ENCODE measurements around the gene ESPL1. TPM values are rescaled to one million over a fixed set of nuclear protein-coding genes. Genes with fewer than 3 reads are reported as not detected.

Gene ESPL1
- total and polyA plus RNA-seq, 2 of the 8 experiments (the other 6 are each of a cell fraction or from before 2014, with no cell fraction given) = 31.8 to 52.7 TPM

DNA sequence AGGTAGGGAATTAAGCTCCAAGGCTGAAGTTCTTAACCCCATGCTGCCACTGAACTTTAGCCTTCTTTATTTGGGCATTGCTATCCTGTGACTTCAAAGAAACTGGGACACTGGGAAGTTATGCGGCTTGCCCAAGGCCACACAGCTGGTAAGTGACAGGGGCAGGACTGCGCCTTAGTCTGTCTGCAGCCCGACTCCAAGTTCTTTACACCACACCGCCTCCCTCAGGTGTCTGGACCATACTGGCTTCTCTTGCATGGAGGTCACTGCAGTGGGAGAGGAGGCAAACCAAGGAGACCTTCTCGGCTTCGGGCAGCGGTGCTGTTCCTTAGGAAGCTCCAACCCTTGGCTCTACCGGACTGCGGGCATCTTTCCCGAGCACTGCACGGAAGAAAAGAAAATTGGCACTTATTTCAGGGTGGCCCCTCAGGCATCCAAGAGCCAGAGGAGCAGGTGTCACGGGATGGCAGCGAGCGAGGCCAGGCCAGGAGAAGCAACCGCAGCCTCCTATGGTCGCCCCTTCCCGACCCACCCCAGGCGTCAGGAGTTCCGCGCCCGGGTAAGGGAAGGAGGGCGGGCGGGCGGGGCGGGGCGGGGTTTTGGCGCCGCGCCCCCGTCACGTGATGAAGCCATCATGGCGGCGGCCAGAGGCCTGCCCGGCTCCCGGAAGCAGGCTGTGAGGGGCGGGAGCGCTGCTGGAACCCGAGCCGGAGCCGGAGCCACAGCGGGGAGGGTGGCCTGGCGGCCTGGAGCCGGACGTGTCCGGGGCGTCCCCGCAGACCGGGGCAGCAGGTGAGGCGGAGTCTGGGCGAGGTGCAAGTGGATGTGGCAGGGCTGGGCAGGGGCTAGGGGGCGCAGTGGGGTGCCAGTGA, 16.4 kb upstream of the ESPL1 start (continued):
- no peak for TF ChIP-seq EGR1 (IDR thresholded peaks at IDR 0.05; ENCODE audit: borderline replicate concordance, low read depth, low read length)
- TF ChIP-seq TAF7 (optimal IDR thresholded peaks at IDR 0.05; ENCODE audit: borderline replicate concordance, low read depth, low read length) = no peak
- TF ChIP-seq GTF2F1 (IDR thresholded peaks at IDR 0.05; ENCODE audit: borderline replicate concordance, low read depth, low read length) = no peak
- TF ChIP-seq, protein P1, sequence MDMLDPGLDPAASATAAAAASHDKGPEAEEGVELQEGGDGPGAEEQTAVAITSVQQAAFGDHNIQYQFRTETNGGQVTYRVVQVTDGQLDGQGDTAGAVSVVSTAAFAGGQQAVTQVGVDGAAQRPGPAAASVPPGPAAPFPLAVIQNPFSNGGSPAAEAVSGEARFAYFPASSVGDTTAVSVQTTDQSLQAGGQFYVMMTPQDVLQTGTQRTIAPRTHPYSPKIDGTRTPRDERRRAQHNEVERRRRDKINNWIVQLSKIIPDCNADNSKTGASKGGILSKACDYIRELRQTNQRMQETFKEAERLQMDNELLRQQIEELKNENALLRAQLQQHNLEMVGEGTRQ (IDR thresholded peaks at IDR 0.05; ENCODE audit: low read length) = peak; percentile 88
- TF ChIP-seq, protein P2, sequence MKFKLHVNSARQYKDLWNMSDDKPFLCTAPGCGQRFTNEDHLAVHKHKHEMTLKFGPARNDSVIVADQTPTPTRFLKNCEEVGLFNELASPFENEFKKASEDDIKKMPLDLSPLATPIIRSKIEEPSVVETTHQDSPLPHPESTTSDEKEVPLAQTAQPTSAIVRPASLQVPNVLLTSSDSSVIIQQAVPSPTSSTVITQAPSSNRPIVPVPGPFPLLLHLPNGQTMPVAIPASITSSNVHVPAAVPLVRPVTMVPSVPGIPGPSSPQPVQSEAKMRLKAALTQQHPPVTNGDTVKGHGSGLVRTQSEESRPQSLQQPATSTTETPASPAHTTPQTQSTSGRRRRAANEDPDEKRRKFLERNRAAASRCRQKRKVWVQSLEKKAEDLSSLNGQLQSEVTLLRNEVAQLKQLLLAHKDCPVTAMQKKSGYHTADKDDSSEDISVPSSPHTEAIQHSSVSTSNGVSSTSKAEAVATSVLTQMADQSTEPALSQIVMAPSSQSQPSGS (IDR thresholded peaks at IDR 0.05; ENCODE audit: low read length) = no peak
- no peak for TF ChIP-seq CEBPB (IDR thresholded peaks at IDR 0.05; ENCODE audit: low read depth, low read length)
- TF ChIP-seq CBX5 (IDR thresholded peaks at IDR 0.05; ENCODE audit: low read depth, low read length) = no peak
- TF ChIP-seq ASH2L (IDR thresholded peaks at IDR 0.05; ENCODE audit: low read length) = peak; percentile 66
- TF ChIP-seq POU5F1 (IDR thresholded peaks at IDR 0.05; ENCODE audit: low read depth, low read length) = no peak
- TF ChIP-seq HDAC6 (IDR thresholded peaks at IDR 0.05; ENCODE audit: low read depth, low read length) = no peak
- no peak for TF ChIP-seq CHD2 (IDR thresholded peaks at IDR 0.05; ENCODE audit: low read length)
- TF ChIP-seq, protein P3, sequence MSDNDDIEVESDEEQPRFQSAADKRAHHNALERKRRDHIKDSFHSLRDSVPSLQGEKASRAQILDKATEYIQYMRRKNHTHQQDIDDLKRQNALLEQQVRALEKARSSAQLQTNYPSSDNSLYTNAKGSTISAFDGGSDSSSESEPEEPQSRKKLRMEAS (IDR thresholded peaks at IDR 0.05) = peak; percentile 15; the same call in 1 of the 2 replicates
- no peak for TF ChIP-seq EZH2 (IDR thresholded peaks at IDR 0.05; ENCODE audit: low read depth, low read length, severe bottlenecking)
- peak; percentile 59 for TF ChIP-seq KDM4A (IDR thresholded peaks at IDR 0.05; ENCODE audit: low read depth, low read length, severe bottlenecking)
- peak; percentile 84 for TF ChIP-seq CREB1 (IDR thresholded peaks at IDR 0.05)
- peak; percentile 58; the same call in 1 of the 2 replicates for TF ChIP-seq POLR2AphosphoS5 (IDR thresholded peaks at IDR 0.05; ENCODE audit: low read depth, low read length)
- peak; percentile 95 for TF ChIP-seq YY1 (IDR thresholded peaks at IDR 0.05; ENCODE audit: low read depth, low read length)
- TF ChIP-seq, protein P4, sequence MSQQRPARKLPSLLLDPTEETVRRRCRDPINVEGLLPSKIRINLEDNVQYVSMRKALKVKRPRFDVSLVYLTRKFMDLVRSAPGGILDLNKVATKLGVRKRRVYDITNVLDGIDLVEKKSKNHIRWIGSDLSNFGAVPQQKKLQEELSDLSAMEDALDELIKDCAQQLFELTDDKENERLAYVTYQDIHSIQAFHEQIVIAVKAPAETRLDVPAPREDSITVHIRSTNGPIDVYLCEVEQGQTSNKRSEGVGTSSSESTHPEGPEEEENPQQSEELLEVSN (IDR thresholded peaks at IDR 0.05) = no peak
- 0 out of 2 replicates have a peak, but pooled peaks have one; percentile 50 for TF ChIP-seq SP4 (IDR thresholded peaks at IDR 0.05; ENCODE audit: low read length)
- peak; percentile 78 to 84 for TF ChIP-seq RAD21 (IDR thresholded peaks at IDR 0.05 in 1 of 2, conservative IDR thresholded peaks at IDR 0.05 in 1 of 2; ENCODE audit: low read depth in 2 of 2, low read length in 2 of 2)
